Adipose tissue (tissue), 3 donors: ENCODE results near the gene ING3. TPM values are rescaled to one million over a fixed set of nuclear protein-coding genes. Genes with fewer than 3 reads are reported as not detected.
"Not testable (repeated sequence)": the region's sequence is repeated elsewhere in the genome, so short reads cannot be mapped to it uniquely, and the experiment has no call there.

ENCODE experiments used
- H3K27ac ChIP-seq: one replicate; pipeline ENCODE4 v1.5.1; 2013; ENCODE audit warnings: low read depth, low read length
- WGBS, 3 donors: extraction: QIAGEN DNeasy Blood & Tissue Kit; methylation state at CpG; one replicate each; pipeline ENCODE4 v1.1.7; 2013; 5-methylcytosine and 5-hydroxymethylcytosine counted together
- polyA plus RNA-seq, 3 donors: library from polyadenylated mRNA; stranded (reverse); fragments of 200-250 nt; gene quantifications; one replicate each; pipeline ENCODE4 v1.2.3, GENCODE V29; 2013
- donor health status: healthy with polysubstance abuse.
- donor health status: Bipolar disorder and iron deficiency.
- donor health status: healthy.

Gene ING3
- polyA plus RNA-seq, 3 donors = 9.1 to 13.5 (median 11.9) TPM

DNA sequence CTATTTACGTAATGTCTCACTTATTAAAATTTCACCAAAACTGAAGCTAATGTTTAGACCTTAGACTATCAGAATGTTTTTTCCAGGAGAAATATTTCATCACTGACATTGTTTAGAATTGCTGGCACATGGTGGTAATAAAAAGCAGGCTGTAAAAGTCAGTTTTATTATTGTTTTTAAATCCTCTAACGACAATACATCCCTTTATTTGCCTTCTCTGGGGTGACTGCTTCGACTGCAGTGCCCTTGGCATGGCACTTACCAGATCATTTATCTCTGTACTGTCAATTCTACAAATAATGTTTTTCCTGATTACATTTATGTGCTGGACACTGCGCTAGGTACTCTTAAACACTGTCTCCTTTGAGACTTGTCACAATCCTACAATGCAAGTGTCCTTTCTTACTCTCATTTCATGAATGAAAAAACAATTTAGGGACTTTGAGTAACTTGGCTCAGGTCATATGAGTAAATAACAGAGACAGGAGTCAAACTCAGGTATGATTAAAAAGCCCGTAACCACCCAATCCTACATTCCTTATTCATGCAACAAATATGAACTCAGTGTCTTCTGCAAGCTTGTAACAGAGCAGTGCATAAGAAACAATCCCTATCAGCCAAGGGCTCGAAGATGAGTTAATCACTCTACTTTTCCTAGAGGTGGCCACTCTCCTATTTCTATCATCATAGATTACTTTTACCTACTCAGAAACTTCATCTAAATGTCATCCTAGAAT is 5.6 kb upstream of the ING3 start:
- 28 to 76% (median 61%) methylated on average over 6 of the region's 6 CpGs for WGBS, 3 donors

DNA sequence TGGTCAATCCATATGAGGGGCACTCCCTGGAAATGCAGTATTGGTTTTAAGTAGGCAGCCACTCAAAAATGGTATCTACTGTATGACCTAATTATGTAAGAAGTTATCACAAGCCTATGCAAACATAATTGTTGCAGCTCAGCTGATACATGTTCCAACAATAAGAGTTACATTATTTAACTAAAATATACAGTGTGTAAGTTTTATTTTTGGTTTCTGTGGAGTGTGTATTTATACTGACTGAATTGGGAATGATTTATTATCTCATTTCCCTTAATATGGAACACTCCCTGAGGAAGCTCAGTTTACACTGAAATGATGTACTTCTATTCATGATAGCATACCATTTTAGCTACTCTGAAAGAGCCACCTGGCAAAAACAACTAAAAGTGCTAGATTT is 2.6 kb upstream of the ING3 start:
- no peak overlapping the region for H3K27ac ChIP-seq

More for the DNA sequence above, 5.6 kb upstream of the ING3 start:
- H3K27ac ChIP-seq = no peak overlapping the region

DNA sequence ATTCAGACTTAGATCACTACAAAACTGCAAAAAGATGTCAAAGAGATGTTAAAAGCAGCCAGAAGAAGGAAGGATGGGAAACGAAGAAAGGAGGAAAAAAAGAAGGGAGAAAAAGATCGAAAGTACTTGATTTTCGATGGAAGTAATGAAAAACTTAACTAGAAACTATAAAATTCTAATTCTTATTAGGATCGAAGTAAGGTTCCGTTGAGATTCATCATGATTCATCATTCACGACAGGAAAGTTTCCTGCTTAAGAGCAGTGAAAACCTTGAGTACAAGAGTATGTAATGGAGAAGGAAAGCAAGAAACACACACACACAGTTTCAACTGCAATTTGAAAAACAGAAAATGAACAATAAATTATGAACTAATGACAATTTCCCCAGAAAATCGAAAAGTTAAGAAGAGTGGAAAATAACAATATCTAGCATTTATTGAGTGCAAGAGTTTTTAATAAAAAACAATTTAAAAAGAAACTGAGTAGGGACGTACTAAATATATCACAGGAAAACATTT is 1.1 kb upstream of the ING3 start:
- 28 to 35% (median 30%) methylated on average over 8 of the region's 8 CpGs for WGBS, 3 donors

DNA sequence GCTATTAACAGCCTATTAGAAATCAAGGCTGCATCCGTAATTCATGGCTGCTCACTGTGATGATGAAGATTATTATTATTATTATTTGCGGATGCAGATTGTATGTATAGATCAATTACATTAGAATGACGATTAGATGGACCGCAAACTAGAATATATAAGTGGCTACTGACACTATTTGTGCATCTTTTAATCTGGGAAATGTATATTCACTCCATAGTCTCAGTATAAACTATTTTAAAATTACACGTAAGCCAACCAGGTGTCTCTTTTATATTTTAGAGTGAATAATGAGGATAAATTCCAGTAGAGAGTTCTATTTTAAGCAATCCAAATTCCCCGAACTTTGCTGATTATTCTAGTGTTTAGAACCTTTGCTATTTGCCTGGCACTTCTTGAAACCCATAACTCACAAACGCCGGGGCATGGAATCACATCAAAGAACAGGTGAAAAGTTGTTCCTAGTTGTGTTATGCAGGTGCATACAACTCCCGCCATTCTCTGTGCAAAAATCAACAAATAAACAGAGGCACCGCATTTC is 509 bp upstream of the ING3 start:
- H3K27ac ChIP-seq = no peak overlapping the region
- 1 to 2% (median 1%) methylated on average over 10 of the region's 10 CpGs for WGBS, 3 donors

More for the DNA sequence above, 1.1 kb upstream of the ING3 start:
- H3K27ac ChIP-seq = no peak overlapping the region

DNA sequence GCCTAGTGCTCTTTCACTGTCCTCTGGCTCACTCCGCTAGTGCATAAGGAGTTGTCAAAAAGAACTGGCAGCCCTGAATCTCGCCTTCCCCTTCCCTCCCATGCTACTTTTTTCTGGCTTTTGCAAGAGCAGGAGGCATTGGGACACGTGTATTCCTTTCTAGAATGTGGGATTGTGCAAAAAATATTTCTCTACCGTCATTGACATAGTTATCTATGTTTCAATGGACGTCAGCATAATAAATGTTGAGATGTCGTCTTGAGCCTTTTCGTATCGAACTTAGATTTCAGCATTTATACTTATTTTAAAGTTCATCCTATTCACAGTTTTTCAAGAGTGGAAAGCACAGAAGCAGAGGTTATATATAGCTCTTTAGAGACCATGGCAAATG is 727 bp downstream of the ING3 start:
- 5 to 13% (median 11%) methylated on average over 8 of the region's 8 CpGs for WGBS, 3 donors
- no peak overlapping the region for H3K27ac ChIP-seq

DNA sequence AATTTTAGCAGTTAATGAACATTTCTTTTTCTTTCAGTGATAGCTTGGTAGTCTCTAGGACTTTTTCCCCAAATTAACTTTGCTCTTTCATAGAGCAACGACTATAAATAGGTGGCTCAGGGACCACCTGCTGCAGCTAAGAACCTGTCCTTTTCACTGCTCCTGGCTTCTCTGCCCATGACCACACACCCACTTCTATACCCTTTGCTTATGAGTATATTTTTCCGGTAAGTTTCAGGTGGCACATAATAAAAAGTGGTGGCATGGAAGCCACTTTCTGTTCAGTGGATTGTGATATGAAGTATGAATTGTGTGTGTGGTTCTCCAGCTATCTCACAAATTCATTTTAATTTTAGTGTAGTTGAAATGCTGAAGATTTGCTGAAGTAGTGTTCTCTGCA is 1.2 kb downstream of the ING3 start:
- H3K27ac ChIP-seq = no peak overlapping the region
- 54 to 82% (median 78%) methylated on average over 2 of the region's 2 CpGs for WGBS, 3 donors

DNA sequence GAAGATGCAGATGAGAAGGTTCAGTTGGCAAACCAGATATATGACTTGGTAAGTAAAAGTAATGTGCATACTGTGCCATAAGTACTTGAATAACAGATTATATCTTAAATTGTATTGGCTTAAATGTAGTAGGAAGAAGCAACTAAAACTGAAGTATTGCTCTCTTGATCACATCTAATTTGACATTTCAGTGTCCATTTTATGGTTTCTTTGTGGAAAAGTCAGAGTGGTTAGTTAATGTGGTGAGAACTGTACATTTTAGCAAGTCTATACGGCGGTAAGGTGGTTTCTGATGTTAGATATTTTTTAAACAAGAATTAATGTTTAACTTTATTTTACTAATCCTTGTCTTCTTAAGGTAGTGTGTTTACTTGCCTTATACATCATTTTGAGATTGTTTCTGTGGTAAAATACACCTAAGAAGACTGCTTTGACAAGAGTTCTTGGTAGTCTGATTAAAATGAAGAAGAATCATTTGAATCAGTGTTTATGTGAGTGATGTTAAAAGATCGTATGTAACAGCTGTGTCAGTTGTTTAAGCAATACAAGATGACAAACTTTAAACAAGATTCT is 5.1 kb downstream of the ING3 start:
- H3K27ac ChIP-seq = no peak overlapping the region
- WGBS, 3 donors = 81 to 89% (median 87%) methylated on average over 3 of the region's 3 CpGs

DNA sequence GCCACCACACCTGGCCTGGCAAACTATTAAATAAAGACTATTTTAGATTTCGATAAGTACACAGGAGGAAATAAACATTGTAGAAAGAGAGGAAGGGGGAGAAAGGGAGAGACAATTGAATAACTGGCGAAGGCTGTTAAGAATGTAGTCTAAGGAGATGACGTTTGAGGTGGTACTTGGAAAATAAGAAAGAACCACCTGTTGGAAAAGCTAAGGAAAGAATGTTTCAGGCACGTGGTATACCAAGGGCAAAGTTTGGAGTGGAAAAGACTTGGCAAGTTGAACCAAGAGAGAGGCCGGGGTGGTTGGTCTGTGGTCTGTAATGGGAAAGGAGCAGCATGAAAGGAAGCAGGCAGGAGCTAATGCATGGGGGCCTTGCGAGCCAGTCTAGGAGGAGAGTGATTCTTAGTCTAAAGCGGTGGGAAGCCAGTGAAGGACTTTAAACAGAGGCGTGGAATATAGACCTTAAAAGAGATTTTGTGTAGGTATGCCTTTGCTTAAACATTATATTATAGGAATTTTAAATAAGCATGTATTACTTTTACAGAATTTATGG is 9.4 kb downstream of the ING3 start:
- H3K27ac ChIP-seq = no peak overlapping the region
- 85 to 92% (median 91%) methylated on average over 8 of the region's 8 CpGs for WGBS, 3 donors

DNA sequence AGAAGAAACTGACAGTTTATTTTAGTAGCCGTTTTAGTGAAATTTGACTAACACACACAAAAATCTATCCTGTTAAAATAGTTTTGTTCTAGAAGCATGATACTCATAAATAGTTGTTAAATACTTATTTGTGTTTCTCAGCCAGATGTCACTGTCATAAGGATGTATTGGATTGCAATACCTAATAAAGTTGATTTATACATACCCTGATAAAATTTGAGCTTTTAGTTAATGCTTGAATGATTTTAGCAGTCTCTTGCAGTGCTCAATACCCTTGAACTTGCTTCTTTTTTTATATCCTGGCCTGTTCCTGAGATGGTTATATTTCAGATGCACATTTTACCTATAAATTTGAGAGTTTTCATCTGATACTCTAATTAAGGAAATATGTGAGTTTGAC is 10.1 kb downstream of the ING3 start:
- WGBS, 3 donors = 90 to 93% (median 90%) methylated on average over 1 of the region's 1 CpG
- H3K27ac ChIP-seq = no peak overlapping the region

DNA sequence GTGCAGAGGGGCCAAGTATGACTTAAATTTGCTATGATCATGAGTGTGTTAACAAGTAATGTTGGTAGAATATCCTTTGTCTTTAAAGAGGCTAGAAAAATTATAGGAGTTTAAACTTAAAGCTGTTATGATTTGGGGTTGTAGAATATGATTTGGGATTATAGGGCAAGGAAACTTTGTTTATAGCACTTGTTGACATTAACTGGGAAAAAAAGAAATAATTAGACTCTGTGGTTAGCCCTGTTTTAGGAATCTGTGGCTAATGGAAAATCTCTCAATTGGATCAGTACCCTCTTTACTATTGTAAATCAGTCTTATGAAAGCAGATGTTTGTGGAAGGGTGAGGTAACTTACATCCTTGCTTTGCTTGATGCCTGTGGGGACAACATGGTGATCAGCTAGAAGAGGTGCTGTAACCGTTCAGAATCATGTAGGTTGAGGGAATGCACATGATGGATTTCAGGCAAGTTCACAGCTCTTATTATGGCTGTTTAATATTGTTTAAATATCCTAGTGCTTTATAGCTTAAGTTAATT is 11.1 kb downstream of the ING3 start:
- 69 to 88% (median 87%) methylated on average over 1 of the region's 1 CpG for WGBS, 3 donors

DNA sequence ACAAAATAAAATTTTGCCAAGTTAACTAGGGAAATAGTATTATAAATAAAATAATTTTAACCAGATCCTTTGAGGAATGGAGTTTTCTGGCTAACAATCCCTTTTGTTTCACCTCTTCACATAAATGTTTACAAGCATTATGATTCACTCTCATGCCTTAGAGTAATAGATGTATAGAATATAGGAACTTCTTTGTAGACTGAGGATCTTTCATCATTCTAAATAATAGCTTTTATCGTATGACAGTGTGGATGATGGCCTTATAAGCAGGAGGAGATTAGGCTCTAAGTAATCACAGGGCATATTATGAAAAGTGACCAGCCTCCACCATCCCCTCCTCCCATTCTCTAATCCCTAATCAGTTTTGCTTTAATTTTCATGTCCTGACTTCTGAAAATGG is 13.5 kb downstream of the ING3 start:
- WGBS, 3 donors = 94 to 98% (median 95%) methylated on average over 1 of the region's 1 CpG
- H3K27ac ChIP-seq = no peak overlapping the region

More for the DNA sequence above, 11.1 kb downstream of the ING3 start:
- H3K27ac ChIP-seq = no peak overlapping the region

DNA sequence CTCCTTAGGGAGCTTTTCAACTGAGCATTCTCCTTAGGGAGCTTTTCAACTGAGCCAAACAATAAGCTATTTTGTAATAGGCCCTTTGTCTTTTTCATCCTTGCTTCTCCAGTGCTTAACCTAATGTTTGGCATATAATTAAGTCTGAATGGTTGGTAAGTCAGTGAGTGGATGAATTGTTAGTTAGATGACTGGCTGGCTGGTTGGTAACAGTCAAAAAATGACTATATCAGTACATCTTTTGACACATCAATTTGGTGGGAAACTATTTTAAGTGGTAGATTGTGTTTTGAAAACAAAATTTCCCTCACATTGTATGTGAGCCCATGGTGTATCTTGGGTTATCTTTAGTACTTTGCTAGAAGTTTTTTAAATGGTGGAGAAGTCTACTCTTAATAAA is 16.4 kb downstream of the ING3 start:
- H3K27ac ChIP-seq = no peak overlapping the region

DNA sequence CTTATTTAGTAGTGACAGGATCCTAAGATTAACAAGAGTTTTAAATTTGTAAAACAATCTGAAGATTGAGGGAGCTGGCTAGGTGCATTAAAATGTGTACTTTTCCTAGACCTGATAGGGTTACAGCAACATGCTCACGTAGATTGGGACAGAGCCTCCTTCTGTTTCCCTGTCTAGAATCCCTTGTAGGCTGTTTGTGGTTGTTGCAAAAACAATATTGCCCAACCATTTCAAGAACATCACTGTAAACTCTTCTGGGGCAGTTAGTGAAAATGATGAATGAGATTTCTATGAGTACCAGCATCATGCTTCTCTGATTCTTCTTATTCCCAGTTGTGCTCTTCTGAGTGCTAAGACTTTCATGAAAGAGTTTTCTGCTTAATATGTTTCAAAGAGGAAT is 23.3 kb downstream of the ING3 start:
- no peak overlapping the region for H3K27ac ChIP-seq
- WGBS, 3 donors = 45 to 93% (median 52%) methylated on average over 1 of the region's 1 CpG

DNA sequence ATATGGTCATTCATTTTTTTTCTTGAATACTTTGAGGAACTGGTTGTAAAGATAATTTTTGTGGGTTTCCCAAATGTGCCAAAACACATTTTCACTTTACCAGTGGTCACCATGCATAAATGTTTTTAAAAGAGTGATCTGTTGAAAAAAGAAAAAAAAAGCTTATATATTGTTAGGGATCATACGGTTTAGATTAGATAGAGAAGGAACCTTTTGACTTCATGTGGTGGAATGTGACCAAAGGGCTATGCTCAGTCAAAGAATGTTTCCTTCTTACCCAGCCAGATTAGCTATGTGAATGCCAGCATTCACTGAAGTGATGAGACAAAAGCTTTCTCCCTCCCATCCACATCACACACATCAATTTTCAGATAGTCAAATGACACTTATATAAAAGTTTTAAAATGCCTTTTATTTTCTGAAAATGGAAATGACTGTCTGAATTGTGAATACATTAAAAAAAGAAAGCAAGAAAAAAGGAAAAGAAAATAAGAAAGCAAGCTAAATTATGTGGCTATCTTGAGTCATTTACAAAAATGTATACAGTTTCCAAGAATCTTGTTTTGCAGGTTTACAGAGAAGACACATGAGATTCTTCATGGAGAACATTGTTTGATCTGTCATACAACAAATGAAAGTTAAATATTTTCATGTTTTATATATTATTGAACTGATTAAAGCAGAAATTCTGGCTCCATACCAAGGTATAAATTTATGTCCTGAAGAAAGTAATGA is 29.4 kb downstream of the ING3 start:
- no peak overlapping the region for H3K27ac ChIP-seq
- WGBS, 3 donors = 9 to 13% (median 10%) methylated on average over 1 of the region's 1 CpG

DNA sequence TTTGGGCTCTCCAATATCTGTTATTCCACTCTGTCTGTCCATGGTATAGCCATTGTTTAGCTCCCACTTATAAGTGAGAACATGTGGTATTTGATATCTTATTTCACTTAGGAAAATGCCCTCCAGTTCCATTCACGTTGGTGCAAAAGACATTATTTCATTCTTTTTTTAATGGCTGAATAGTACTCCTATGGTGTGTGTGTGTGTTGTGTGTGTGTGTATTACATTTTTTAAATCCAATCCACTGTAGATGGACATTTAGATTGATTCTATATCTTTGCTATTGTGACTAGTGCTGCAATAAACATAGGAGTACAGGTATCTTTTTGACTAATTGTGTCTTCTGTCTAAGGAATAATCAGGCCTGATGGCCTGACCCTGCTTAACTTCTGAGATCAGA is 30.5 kb downstream of the ING3 start:
- H3K27ac ChIP-seq = no peak overlapping the region
- 83 to 89% (median 88%) methylated on average over 1 of the region's 1 CpG for WGBS, 3 donors

DNA sequence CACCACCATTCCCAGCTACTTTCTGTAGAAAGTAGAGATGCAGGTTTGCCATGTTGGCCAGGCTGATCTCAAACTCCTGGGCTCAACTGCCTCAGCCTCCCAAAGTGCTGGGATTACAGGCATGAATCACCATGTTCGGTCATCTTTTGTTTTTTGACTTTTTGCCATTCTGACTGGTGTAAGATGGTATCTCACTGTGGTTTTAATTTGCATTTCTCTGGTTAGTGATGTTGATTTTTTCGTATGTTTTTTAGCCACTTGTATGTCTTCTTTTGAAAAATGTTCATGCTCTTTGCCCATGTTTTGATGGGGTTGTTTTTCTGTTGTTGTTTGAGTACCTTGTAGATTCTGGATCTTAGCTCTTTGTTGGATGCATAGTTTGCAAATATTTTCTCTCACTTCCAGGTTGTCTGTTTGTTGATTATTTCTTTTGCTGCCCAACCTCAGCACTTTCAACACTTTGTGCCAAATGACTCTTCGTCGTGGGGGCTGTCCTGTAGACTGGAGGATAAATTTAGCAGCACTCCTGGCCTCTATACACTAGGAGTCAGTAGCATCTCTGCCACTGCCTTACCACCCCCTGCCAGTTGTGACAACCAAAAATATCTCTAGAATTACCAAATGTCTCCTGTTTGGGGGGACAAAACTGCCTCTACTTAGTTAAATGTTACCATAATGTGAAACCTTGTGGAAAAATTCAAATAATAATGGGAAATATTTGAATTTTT is 31.5 kb downstream of the ING3 start:
- no peak overlapping the region for H3K27ac ChIP-seq
- 73 to 81% (median 77%) methylated on average over 4 of the region's 4 CpGs for WGBS, 3 donors

DNA sequence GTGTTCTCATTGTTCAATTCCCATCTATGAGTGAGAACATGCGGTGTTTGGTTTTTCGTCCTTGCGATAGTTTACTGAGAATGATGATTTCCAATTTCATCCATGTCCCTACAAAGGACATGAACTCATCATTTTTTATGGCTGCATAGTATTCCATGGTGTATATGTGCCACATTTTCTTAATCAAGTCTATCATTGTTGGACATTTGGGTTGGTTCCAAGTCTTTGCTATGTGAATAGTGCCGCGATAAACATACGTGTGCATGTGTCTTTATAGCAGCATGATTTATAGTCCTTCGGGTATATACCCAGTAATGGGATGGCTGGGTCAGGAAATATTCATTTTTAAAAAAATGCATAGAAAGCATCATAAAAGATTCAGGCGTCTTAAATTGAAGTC is 33.0 kb downstream of the ING3 start:
- 93 to 94% (median 93%) methylated on average over 5 of the region's 8 CpGs for WGBS, 3 donors
- H3K27ac ChIP-seq = not testable (repeated sequence)

DNA sequence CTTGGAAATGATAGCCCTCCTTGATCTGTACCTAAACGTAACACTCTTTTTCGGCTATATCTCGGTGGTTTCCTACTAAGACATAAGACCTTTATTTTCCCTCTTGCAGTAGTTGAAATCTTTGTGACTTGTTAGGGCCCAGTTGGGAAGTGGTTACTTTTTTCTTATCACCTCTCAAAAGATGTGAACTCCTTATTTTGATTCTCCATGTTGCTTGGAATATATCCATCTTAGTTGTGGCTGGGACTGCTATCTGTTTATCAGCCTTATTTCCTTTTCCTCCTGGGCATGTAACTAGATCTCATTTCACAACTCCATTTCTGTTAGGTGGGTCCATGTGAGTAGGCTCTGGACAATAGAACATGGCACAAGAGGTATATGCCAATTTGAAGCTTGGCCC is 33.8 kb downstream of the ING3 start:
- no peak overlapping the region for H3K27ac ChIP-seq
- WGBS, 3 donors = 73 to 96% (median 90%) methylated on average over 3 of the region's 3 CpGs
